Measurements from ENCODE around the gene ZP3. TPM values are rescaled to one million over a fixed set of nuclear protein-coding genes. Genes with fewer than 3 reads are reported as not detected.

ZP3 gene
- total and polyA plus RNA-seq, 4 donors = 0.25 to 0.47 (median 0.44) TPM

DNA sequence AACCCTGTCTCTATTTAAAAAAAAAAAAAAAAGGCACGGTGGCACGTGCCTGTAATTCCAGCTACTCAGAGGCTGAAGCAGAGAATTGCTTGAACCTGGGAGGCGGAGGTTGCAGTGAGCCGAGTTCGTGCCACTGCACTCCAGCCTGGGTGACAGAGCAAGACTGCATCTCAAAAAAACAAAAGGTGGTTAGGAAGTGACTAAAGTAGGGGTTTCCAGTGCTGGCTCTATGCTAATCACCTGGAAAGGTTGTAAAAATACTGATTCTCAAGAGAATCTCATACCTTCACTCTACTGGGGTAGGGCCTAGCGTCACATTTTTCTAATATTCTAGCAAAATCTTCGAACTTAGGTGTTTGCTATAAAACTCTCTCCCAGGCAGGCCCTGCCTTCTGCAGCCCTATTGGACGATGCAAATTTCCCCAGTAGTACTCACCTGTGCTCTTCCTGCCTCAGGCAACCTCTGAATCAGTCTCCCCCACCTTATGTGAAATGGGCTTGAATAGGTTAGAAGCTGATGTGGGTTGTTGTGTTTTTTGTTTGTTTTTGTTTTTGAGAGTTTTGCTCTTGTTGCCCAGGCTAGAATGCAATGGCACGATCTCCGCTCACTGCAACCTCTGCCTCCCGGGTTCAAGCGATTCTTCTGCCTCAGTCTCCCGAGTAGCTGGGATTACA is 3.5 kb downstream of the ZP3 start:
- no peak for DNase-seq (ENCODE audit: low spot score)
- no peak overlapping the region for H3K9ac ChIP-seq (ENCODE audit: low read depth in 1 of 2, low read length in 2 of 2)
- TF ChIP-seq JUND (IDR thresholded peaks at IDR 0.05) = no peak
- TF ChIP-seq RXRA (IDR thresholded peaks at IDR 0.05) = no peak
- no peak for TF ChIP-seq NR2F2 (IDR thresholded peaks at IDR 0.05)
- no peak for TF ChIP-seq TAF1 (conservative IDR thresholded peaks at IDR 0.05)
- no peak for TF ChIP-seq REST (IDR thresholded peaks at IDR 0.05)
- TF ChIP-seq CTCF (IDR thresholded peaks at IDR 0.05; ENCODE audit: low read depth, low read length, missing input control) = no peak
- TF ChIP-seq FOXA1 (IDR thresholded peaks at IDR 0.05) = no peak
- TF ChIP-seq ATF3 (IDR thresholded peaks at IDR 0.05) = no peak
- no peak for TF ChIP-seq HNF4G (IDR thresholded peaks at IDR 0.05)
- TF ChIP-seq GABPA (IDR thresholded peaks at IDR 0.05 in 1 of 2, conservative IDR thresholded peaks at IDR 0.05 in 1 of 2) = no peak
- TF ChIP-seq HNF4A (conservative IDR thresholded peaks at IDR 0.05) = no peak
- TF ChIP-seq YY1 (IDR thresholded peaks at IDR 0.05) = no peak
- TF ChIP-seq EGR1 (IDR thresholded peaks at IDR 0.05; ENCODE audit: low read depth in 2 of 2) = no peak
- TF ChIP-seq, protein P1, sequence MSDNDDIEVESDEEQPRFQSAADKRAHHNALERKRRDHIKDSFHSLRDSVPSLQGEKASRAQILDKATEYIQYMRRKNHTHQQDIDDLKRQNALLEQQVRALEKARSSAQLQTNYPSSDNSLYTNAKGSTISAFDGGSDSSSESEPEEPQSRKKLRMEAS (IDR thresholded peaks at IDR 0.05) = no peak
- no peak for TF ChIP-seq SP1 (IDR thresholded peaks at IDR 0.05)
- no peak for TF ChIP-seq ZBTB33 (IDR thresholded peaks at IDR 0.05)
- no peaks in the 10 kb centered on the region for H3K27me3 ChIP-seq (ENCODE audit: control insufficient read depth in 4 of 4, insufficient read depth in 4 of 4, low read length in 3 of 4)
- no peaks in the 10 kb centered on the region for H3K9me3 ChIP-seq (ENCODE audit: control insufficient read depth in 4 of 4, low read length in 3 of 4)
- H3K27ac ChIP-seq (ENCODE audit: low read depth in 1 of 2, low read length in 2 of 2) = no peak overlapping the region
- H3K4me1 ChIP-seq (ENCODE audit: control insufficient read depth in 4 of 4, insufficient read depth in 4 of 4, low read length in 3 of 4) = no peaks in the 10 kb centered on the region
- 92% methylated on average over 13 of the region's 13 CpGs for WGBS
- no peaks in the 10 kb centered on the region for H3K36me3 ChIP-seq (ENCODE audit: control insufficient read depth in 4 of 4, insufficient read depth in 3 of 4, low read depth in 1 of 4, low read length in 3 of 4)
- H3K4me3 ChIP-seq (ENCODE audit: low read depth in 1 of 3, low read length in 3 of 3) = no peak overlapping the region
